Superior temporal gyrus (tissue), 1 donor: Measurements from ENCODE around the gene ENPP6.
"Not testable (repeated sequence)": the region's sequence is repeated elsewhere in the genome, so short reads cannot be mapped to it uniquely, and the experiment has no call there.

ENCODE experiments used
- DNase-seq: peaks from one replicate; pipeline ENCODE4 v3.0.0-alpha.2; 2016; ENCODE audit errors: extremely low spot score

ENPP6 gene

GRCh38 chr4:184061582-184061981, 156.1 kb downstream of the ENPP6 start:
- no peak for DNase-seq

GRCh38 chr4:184059099-184059498, 158.6 kb downstream of the ENPP6 start:
- no peak for DNase-seq

- no peak for DNase-seq
Measured at GRCh38 chr4:184058026-184058425, 159.6 kb downstream of the ENPP6 start.

- DNase-seq, result no peak
Measured at GRCh38 chr4:184056877-184057276, 160.8 kb downstream of the ENPP6 start.

- DNase-seq, result no peak
Measured at GRCh38 chr4:184053434-184053833, 164.2 kb downstream of the ENPP6 start.

- DNase-seq, result no peak
Measured at GRCh38 chr4:184052616-184053015, 165.1 kb downstream of the ENPP6 start.

- not testable (repeated sequence) for DNase-seq
Measured at GRCh38 chr4:184051262-184051661, 166.4 kb downstream of the ENPP6 start.

- DNase-seq, result no peak
Measured at GRCh38 chr4:184046148-184046547, 171.5 kb downstream of the ENPP6 start.

- DNase-seq, result no peak
Measured at GRCh38 chr4:184041156-184041555, 176.5 kb downstream of the ENPP6 start.

GRCh38 chr4:184039963-184040383, 177.7 kb downstream of the ENPP6 start:
- no peak for DNase-seq
